PC-3 (cell line): ENCODE data around the gene ANKDD1A. TPM values are rescaled to one million over a fixed set of nuclear protein-coding genes. Genes with fewer than 3 reads are reported as not detected.

Experiments
- ATAC-seq: fragments of 200-7000 bp; cut with Tn5 transposase; 2 replicates; pipeline ENCODE4 v1.9.1; 2020; ENCODE audit warnings: mild to moderate bottlenecking, moderate library complexity
- BruUV-seq: library from RNA; stranded (reverse); fragments of 400-500 nt; replicated peaks from 2 replicates; lab custom pipeline; 2021; lab: Mats Ljungman, UMichigan
- CTCF ChIA-PET: fragments of 300-600 bp; sonication (Branson Sonifier 250); formaldehyde crosslinking; loops from one replicate; lab custom pipeline; 2022; ENCODE audit warnings: antibody characterized with exemption; lab: Charles Lee
- POLR2A ChIA-PET: fragments of 300-600 bp; sonication (Branson Sonifier 250); formaldehyde crosslinking; loops from one replicate; lab custom pipeline; 2022; ENCODE audit warnings: antibody characterized with exemption; ENCODE audit not compliant: unreplicated experiment; lab: Charles Lee
- DNase-seq: peaks from one replicate; pipeline ENCODE4 v3.0.0-alpha.2; 2015
- H2AFZ ChIP-seq: fragments of 300-600 bp; sonication (generic); 2 replicates; pipeline ENCODE4 v1.6.0; 2016; ENCODE audit warnings: antibody characterized with exemption, low read length
- H3F3A ChIP-seq: fragments of 300-600 bp; sonication (generic); one replicate; pipeline ENCODE4 v1.6.0; 2017; ENCODE audit warnings: antibody characterized with exemption, low read length, control low read depth, mild to moderate bottlenecking; ENCODE audit not compliant: unreplicated experiment
- H3K27ac ChIP-seq: fragments of 300-600 bp; sonication (generic); 2 replicates; pipeline ENCODE4 v1.5.1; 2016; ENCODE audit warnings: mild to moderate bottlenecking, low read length
- H3K27me3 ChIP-seq: fragments of 300-600 bp; sonication (generic); 2 replicates; pipeline ENCODE4 v1.6.1; 2016; ENCODE audit warnings: low read length, mixed read lengths
- H3K36me3 ChIP-seq: fragments of 300-600 bp; sonication (generic); 2 replicates; pipeline ENCODE4 v1.6.1; 2016; ENCODE audit warnings: low read depth, mixed run types, low read length, mixed read lengths
- H3K4me1 ChIP-seq: fragments of 300-600 bp; sonication (generic); 2 replicates; pipeline ENCODE4 v1.5.1; 2016; ENCODE audit warnings: low read length; ENCODE audit not compliant: insufficient read depth
- H3K4me2 ChIP-seq: fragments of 300-600 bp; sonication (generic); 2 replicates; pipeline ENCODE4 v1.6.0; 2016; ENCODE audit warnings: low read length
- H3K4me3 ChIP-seq: fragments of 300-600 bp; sonication (generic); 2 replicates; pipeline ENCODE4 v1.5.1; 2016; ENCODE audit warnings: mild to moderate bottlenecking, low read length, mixed read lengths
- H3K79me2 ChIP-seq: fragments of 300-600 bp; sonication (generic); 2 replicates; pipeline ENCODE4 v1.6.1; 2017; ENCODE audit warnings: low read length, mixed read lengths
- H3K9ac ChIP-seq: fragments of 300-600 bp; sonication (generic); 2 replicates; pipeline ENCODE4 v1.6.0; 2016; ENCODE audit warnings: mild to moderate bottlenecking, low read length
- H3K9me2 ChIP-seq: fragments of 300-600 bp; sonication (generic); replicated peaks from 2 replicates; pipeline ENCODE4 v1.6.1; 2016; ENCODE audit warnings: mixed run types, low read length, mixed read lengths
- H3K9me3 ChIP-seq: fragments of 300-600 bp; sonication (generic); 2 replicates; pipeline ENCODE4 v1.6.1; 2016; ENCODE audit warnings: low read length, mixed read lengths
- H4K20me1 ChIP-seq: fragments of 300-600 bp; sonication (generic); 2 replicates; pipeline ENCODE4 v1.6.1; 2016; ENCODE audit warnings: low read length, mixed read lengths
- EZH2 ChIP-seq: fragments of 300-600 bp; sonication (generic); IDR thresholded peaks from one replicate; pipeline ENCODE4 v1.6.1; 2017; ENCODE audit warnings: antibody characterized with exemption, mild to moderate bottlenecking, low read length; ENCODE audit not compliant: unreplicated experiment
- EZH2phosphoT487 ChIP-seq: fragments of 300-600 bp; sonication (generic); IDR thresholded peaks from 2 replicates; pipeline ENCODE4 v1.6.1; 2018; ENCODE audit warnings: mild to moderate bottlenecking, antibody characterized with exemption, low read length, borderline replicate concordance
- intact Hi-C: fragments of 100-400 bp; cut with micrococcal nuclease; formaldehyde crosslinking; loops from 2 replicates; pipeline ENCODE4 v1.9.0; 2023
- total RNA-seq: library from RNA; depleted of rRNA; stranded (reverse); fragments of >200 nt; gene quantifications from 2 replicates; pipeline ENCODE4 v1.2.3, GENCODE V29; 2014
- TF ChIP-seq, protein P1 (sequence below): fragments of 300-600 bp; sonication (generic); conservative IDR thresholded peaks from 2 replicates; pipeline ENCODE4 v1.5.1; 2017; ENCODE audit warnings: antibody characterized with exemption, low read depth, mild to moderate bottlenecking, low read length

Gene ANKDD1A
- total RNA-seq, 1 experiment from 2014 or later, result 8.9 TPM

DNA sequence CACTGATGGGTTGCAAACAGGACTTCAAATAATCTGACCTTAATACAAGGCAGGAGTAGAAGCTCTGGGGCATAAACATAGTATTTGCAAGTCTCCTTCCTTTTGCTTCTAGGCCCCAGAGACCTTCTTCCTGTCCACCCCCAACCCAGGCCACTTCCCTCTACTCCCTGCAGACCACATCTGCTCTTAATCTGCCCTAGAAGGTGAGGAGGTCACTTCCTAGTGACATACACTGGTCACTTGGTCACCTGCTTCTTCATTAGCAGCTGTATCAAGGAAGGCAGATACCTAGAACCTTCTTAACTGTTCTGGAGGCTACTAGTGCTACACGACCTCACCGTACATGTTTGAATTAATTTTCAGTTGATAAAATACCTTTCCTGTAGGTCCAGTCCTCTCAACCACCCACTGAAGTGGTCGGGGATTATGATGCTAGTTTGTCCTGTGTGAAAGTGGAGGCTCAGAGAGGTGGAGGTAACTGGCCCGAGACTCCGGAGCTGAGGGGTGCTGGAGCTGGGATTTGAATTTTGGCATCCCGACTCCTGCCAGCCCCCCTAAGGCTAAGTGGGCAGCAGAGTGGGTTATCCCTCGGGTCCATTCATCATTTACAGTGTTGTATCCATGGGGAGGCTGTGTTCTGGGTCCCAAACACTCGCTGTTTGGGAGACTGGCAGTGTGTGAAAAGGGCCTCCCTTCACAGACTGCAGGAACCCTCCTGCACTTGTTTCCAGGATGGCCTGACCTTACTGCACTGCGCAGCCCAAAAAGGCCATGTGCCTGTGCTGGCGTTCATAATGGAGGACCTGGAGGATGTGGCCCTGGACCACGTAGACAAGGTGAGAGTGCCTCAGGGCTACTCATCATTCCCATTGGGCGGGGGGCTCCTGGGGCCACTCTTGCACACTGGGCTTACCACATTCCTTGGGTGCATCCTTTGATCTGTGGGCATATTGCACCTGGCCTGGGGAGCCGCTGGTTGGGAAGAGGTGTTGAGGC, 13.9 kb downstream of the ANKDD1A start:
- H3K4me1 ChIP-seq, result peaks cover 16% of the 10 kb centered on the region
- no peaks in the 10 kb centered on the region for H3K79me2 ChIP-seq
- H2AFZ ChIP-seq, result no peak overlapping the region
- DNase-seq (no peak), ATAC-seq (no peak)
- H3K36me3 ChIP-seq, result no peaks in the 10 kb centered on the region
- H3F3A ChIP-seq, result no peaks in the 10 kb centered on the region
- H3K9ac ChIP-seq, result no peak overlapping the region
- ChIA-PET CTCF (no interaction called here), POLR2A (no interaction called here)
- H3K27ac ChIP-seq, result no peak overlapping the region
- intact Hi-C loops, result no loop called here
- no peak overlapping the region for H3K4me2 ChIP-seq
- TF ChIP-seq, protein P1, sequence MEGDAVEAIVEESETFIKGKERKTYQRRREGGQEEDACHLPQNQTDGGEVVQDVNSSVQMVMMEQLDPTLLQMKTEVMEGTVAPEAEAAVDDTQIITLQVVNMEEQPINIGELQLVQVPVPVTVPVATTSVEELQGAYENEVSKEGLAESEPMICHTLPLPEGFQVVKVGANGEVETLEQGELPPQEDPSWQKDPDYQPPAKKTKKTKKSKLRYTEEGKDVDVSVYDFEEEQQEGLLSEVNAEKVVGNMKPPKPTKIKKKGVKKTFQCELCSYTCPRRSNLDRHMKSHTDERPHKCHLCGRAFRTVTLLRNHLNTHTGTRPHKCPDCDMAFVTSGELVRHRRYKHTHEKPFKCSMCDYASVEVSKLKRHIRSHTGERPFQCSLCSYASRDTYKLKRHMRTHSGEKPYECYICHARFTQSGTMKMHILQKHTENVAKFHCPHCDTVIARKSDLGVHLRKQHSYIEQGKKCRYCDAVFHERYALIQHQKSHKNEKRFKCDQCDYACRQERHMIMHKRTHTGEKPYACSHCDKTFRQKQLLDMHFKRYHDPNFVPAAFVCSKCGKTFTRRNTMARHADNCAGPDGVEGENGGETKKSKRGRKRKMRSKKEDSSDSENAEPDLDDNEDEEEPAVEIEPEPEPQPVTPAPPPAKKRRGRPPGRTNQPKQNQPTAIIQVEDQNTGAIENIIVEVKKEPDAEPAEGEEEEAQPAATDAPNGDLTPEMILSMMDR, result no peak
- no peaks in the 10 kb centered on the region for H3K27me3 ChIP-seq
- H4K20me1 ChIP-seq, result no peaks in the 10 kb centered on the region
- no peak overlapping the region for H3K4me3 ChIP-seq
- no peaks in the 10 kb centered on the region for H3K9me2 ChIP-seq
- BruUV-seq, result no TSS peak
- H3K9me3 ChIP-seq, result no peaks in the 10 kb centered on the region

DNA sequence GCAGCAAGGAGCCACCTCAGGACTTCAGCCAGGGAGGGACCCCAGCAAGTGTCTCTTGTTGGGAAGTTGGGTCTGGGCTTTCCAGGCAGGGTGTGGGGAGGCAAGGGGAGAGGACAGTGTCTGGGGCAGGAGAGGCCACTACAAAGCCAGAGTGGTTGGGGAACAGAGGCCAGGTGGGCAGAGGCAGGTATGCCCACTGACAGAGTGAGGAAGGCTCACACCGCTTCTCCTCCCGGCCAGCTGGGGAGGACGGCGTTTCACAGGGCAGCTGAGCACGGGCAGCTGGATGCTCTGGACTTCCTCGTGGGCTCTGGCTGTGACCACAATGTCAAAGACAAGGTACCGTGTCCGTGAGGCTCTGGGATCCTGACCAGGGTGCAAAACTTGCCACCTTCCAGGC, 15.0 kb downstream of the ANKDD1A start:
- TF ChIP-seq, protein P1, result no peak
- TF ChIP-seq EZH2phosphoT487 (no peak), EZH2 (no peak)
- Histone ChIP-seq H3K9me2 (no peaks in the 10 kb centered on the region), H3K27me3 (no peaks in the 10 kb centered on the region), H3K4me2 (no peak overlapping the region), H3K4me1 (peaks cover 9% of the 10 kb centered on the region), H3K79me2 (no peaks in the 10 kb centered on the region), H3K36me3 (no peaks in the 10 kb centered on the region), H3F3A (no peaks in the 10 kb centered on the region), H4K20me1 (no peaks in the 10 kb centered on the region), H3K9me3 (no peaks in the 10 kb centered on the region), H2AFZ (no peak overlapping the region), H3K27ac (no peak overlapping the region), H3K4me3 (no peak overlapping the region), H3K9ac (no peak overlapping the region)
- DNase-seq, result no peak
- CTCF ChIA-PET, result no interaction called here
- BruUV-seq, result no TSS peak
- POLR2A ChIA-PET, result no interaction called here
- intact Hi-C loops, result no loop called here
- ATAC-seq, result no peak

DNA sequence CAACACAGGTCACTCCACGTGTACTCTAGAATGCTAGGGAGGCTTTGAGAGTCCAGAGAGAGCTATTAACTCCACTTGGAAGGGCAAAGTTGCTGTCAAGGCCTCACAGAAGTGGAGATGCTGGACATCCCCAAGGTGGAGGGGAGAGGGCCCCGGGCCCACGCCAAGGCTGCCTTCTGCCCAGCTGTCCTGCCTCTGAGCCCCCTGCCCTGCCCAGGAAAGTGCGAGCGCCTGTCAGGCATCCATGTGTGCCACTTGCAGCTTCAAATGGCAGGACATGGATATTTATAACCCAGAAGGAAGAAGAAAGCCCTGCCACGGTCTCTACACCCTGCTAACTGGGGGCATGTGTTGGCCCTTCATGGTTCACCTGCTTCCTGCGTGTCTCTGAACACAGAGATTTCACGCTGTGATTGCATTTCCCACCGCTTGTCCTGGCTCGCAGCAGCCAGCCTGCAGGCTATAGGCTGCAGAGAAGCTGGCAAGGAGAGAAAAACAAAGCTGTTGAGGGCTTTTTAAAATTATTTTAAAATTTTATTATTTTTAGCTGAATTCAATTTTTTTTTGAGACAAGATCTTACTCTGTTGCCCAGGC, 17.0 kb downstream of the ANKDD1A start:
- CTCF ChIA-PET, result no interaction called here
- POLR2A ChIA-PET, result no interaction called here
- H3K79me2 ChIP-seq, result no peaks in the 10 kb centered on the region

More for the DNA sequence above, 17.0 kb downstream of the ANKDD1A start:
- Histone ChIP-seq H3K4me2 (no peak overlapping the region), H3K36me3 (no peaks in the 10 kb centered on the region), H3F3A (no peaks in the 10 kb centered on the region), H3K4me1 (no peaks in the 10 kb centered on the region), H3K9me2 (no peaks in the 10 kb centered on the region), H3K9ac (no peak overlapping the region), H3K4me3 (no peak overlapping the region), H3K27ac (no peak overlapping the region), H4K20me1 (no peaks in the 10 kb centered on the region), H2AFZ (no peak overlapping the region), H3K9me3 (no peaks in the 10 kb centered on the region), H3K27me3 (no peaks in the 10 kb centered on the region)
- no peak for ATAC-seq
- TF ChIP-seq, protein P1, result no peak
- TF ChIP-seq EZH2 (no peak), EZH2phosphoT487 (no peak)
- intact Hi-C loops, result no loop called here
- no TSS peak for BruUV-seq
- DNase-seq, result no peak
